Esophagus squamous epithelium (tissue), 5 donors: ENCODE data around the gene PRKCE. TPM values are rescaled to one million over a fixed set of nuclear protein-coding genes. Genes with fewer than 3 reads are reported as not detected.
A peak's percentile ranks its signal among the peaks of the same experiment; 100 is the strongest.

ENCODE experiments used
- DNase-seq: peaks from one replicate; lab custom pipeline; 2025; lab: John Stamatoyannopoulos, UW
- H3K27ac ChIP-seq, 4 donors: fragments of 200-600 bp; sonication (generic); one replicate each; pipeline ENCODE4 v1.5.1; 2016 to 2019; ENCODE audit warnings: mild to moderate bottlenecking in 1 of 4
- H3K27me3 ChIP-seq, 4 donors: fragments of 200-600 bp; sonication (generic); 1 replicate in 3 of 4; 2 replicates in 1 of 4; pipeline versions ENCODE4 v1.5.1 to v1.6.0; 2017 to 2021; ENCODE audit warnings: antibody characterized with exemption in 1 of 4
- H3K36me3 ChIP-seq, 3 donors: fragments of 200-600 bp; sonication (generic); one replicate each; pipeline ENCODE4 v1.5.1; 2016 to 2019
- H3K4me1 ChIP-seq, 3 donors: fragments of 200-600 bp; sonication (generic); one replicate each; pipeline ENCODE4 v1.5.1; 2017 to 2019
- H3K4me3 ChIP-seq, 4 donors: fragments of 200-600 bp; sonication (generic); 1 replicate in 3 of 4; 2 replicates in 1 of 4; pipeline ENCODE4 v1.5.1; 2016 to 2019; ENCODE audit warnings: mild to moderate bottlenecking in 2 of 4, moderate library complexity in 1 of 4
- H3K9me3 ChIP-seq, 3 donors: fragments of 200-600 bp; sonication (generic); one replicate each; pipeline ENCODE4 v1.5.1; 2016 to 2019
- CTCF ChIP-seq, 6 experiments: fragments of 450-650 bp in 4 of 6; fragments of 200-600 bp in 2 of 6; sonication (generic) in 2 of 6; IDR thresholded peaks; one replicate each; pipeline ENCODE4 v1.5.1; 2016 to 2019; ENCODE audit warnings: antibody characterized with exemption in 6 of 6, mild to moderate bottlenecking in 4 of 6, moderate library complexity in 4 of 6
- POLR2A ChIP-seq, 4 donors: fragments of 450-650 bp; IDR thresholded peaks; one replicate each; pipeline ENCODE4 v1.6.1; 2017; ENCODE audit warnings: antibody characterized with exemption in 4 of 4, mild to moderate bottlenecking in 4 of 4, moderate library complexity in 3 of 4
- WGBS, 2 donors: methylation state at CpG; one replicate each; pipeline ENCODE4 v1.1.5; 2018; 5-methylcytosine and 5-hydroxymethylcytosine counted together
- intact Hi-C: fragments of 100-400 bp; cut with DNase I; formaldehyde crosslinking; loops from one replicate; pipeline ENCODE4 v1.15.0; 2022
- total RNA-seq, 4 donors: library from RNA; depleted of rRNA; stranded (reverse); fragments of >200 nt; gene quantifications; one replicate each; pipeline ENCODE4 v1.1.0, GENCODE V29; 2016
- donor health status: DM: yes; HTN: yes; CAD: no.

PRKCE gene
- total RNA-seq, 4 donors from 2014 or later, result 6.5 to 13.7 (median 9.9) TPM

- WGBS, 2 donors, result 43 to 74% methylated on average over 7 to 10 of the region's 10 CpGs
- DNase-seq, result no peak
- Histone ChIP-seq H3K9me3 (no peaks in the 10 kb centered on the region), H3K4me1 (peaks cover 0 to 30% (median 0%) of the 10 kb centered on the region in 3 donors), H3K27ac (peak overlapping the region; percentile 36 to 83 (median 76)), H3K36me3 (no peaks in the 10 kb centered on the region), H3K4me3 (peak overlapping the region in 3 of 4 donors; percentile 11 to 52 (median 28)), H3K27me3 (no peaks in the 10 kb centered on the region)
- intact Hi-C loops, result no loop called here
- TF ChIP-seq POLR2A (IDR thresholded peaks at IDR 0.05) (no peak), CTCF (IDR thresholded peaks at IDR 0.05) (no peak)
Observed at GRCh38 chr2:45771261-45771660, 119.8 kb downstream of the PRKCE start.

GRCh38 chr2:45772038-45772437 is 120.6 kb downstream of the PRKCE start:
- H3K27ac ChIP-seq, result peak overlapping the region in 3 of 4 donors; percentile 72 to 83 (median 80)
- peaks cover 0 to 31% (median 0%) of the 10 kb centered on the region in 3 donors for H3K4me1 ChIP-seq
- 40 to 50% methylated on average over 2 of the region's 2 CpGs for WGBS, 2 donors
- H3K27me3 ChIP-seq, result no peaks in the 10 kb centered on the region
- no peak overlapping the region for H3K4me3 ChIP-seq
- no peaks in the 10 kb centered on the region for H3K36me3 ChIP-seq
- H3K9me3 ChIP-seq, result no peaks in the 10 kb centered on the region
- intact Hi-C loops, result no loop called here
- no peak for DNase-seq
- TF ChIP-seq CTCF (IDR thresholded peaks at IDR 0.05), result no peak
- TF ChIP-seq POLR2A (IDR thresholded peaks at IDR 0.05), result no peak

- intact Hi-C loops, result no loop called here
- DNase-seq, result no peak
Observed at GRCh38 chr2:45773909-45774308, 122.4 kb downstream of the PRKCE start.

GRCh38 chr2:45774688-45775244 is 123.3 kb downstream of the PRKCE start:
- Histone ChIP-seq H3K27me3 (no peaks in the 10 kb centered on the region), H3K27ac (no peak overlapping the region), H3K4me3 (no peak overlapping the region), H3K9me3 (no peaks in the 10 kb centered on the region), H3K4me1 (peaks cover 0 to 41% (median 0%) of the 10 kb centered on the region in 3 donors), H3K36me3 (no peaks in the 10 kb centered on the region)
- TF ChIP-seq POLR2A (IDR thresholded peaks at IDR 0.05) (no peak), CTCF (IDR thresholded peaks at IDR 0.05) (no peak)
- WGBS, 2 donors, result 71 to 75% methylated on average over 8 of the region's 10 CpGs
- intact Hi-C loops, result no loop called here
- DNase-seq, result no peak

More at GRCh38 chr2:45773909-45774308, 122.4 kb downstream of the PRKCE start:
- peaks cover 0 to 40% (median 0%) of the 10 kb centered on the region in 3 donors for H3K4me1 ChIP-seq
- H3K27ac ChIP-seq, result no peak overlapping the region
- TF ChIP-seq CTCF (IDR thresholded peaks at IDR 0.05) (no peak), POLR2A (IDR thresholded peaks at IDR 0.05) (no peak)
- H3K4me3 ChIP-seq, result no peak overlapping the region
- H3K36me3 ChIP-seq, result no peaks in the 10 kb centered on the region
- 92% methylated on average over 7 of the region's 9 CpGs; no CpG with 5 or more reads in 1 of the 2 donors for WGBS, 2 donors
- no peaks in the 10 kb centered on the region for H3K9me3 ChIP-seq
- H3K27me3 ChIP-seq, result no peaks in the 10 kb centered on the region

- H3K36me3 ChIP-seq, result no peaks in the 10 kb centered on the region
- 57 to 61% methylated on average over 6 to 7 of the region's 7 CpGs for WGBS, 2 donors
- TF ChIP-seq POLR2A (IDR thresholded peaks at IDR 0.05) (no peak), CTCF (IDR thresholded peaks at IDR 0.05) (no peak)
- peaks cover 0 to 28% (median 0%) of the 10 kb centered on the region in 3 donors for H3K4me1 ChIP-seq
- H3K27me3 ChIP-seq, result no peaks in the 10 kb centered on the region
- no peaks in the 10 kb centered on the region for H3K9me3 ChIP-seq
- H3K27ac ChIP-seq, result no peak overlapping the region
- no peak for DNase-seq
- intact Hi-C loops, result loop anchor here (2.0 kb wide), 1 partner anchor 134 kb away; no protein-coding TSS in a partner anchor
- no peak overlapping the region for H3K4me3 ChIP-seq
Observed at GRCh38 chr2:45776160-45776955, 124.9 kb downstream of the PRKCE start.
